HG03159 (cell line): ENCODE measurements around the gene WDR64.
"Not testable (repeated sequence)": the region's sequence is repeated elsewhere in the genome, so short reads cannot be mapped to it uniquely, and the experiment has no call there.

Experiments used
- ATAC-seq: cut with Tn5 transposase; IDR thresholded peaks from one replicate; pipeline ENCODE4 v1.9.1; 2021; ENCODE audit warnings: mild to moderate bottlenecking, moderate library complexity; ENCODE audit not compliant: unreplicated experiment

WDR64 gene

GRCh38 chr1:241734533-241734932 is 82.5 kb downstream of the WDR64 start:
- ATAC-seq = no peak

- ATAC-seq = not testable (repeated sequence)
Observed at GRCh38 chr1:241735493-241735926, 83.4 kb downstream of the WDR64 start.

- ATAC-seq = no peak
Observed at GRCh38 chr1:241736387-241736786, 84.3 kb downstream of the WDR64 start.

GRCh38 chr1:241738284-241739078 is 86.4 kb downstream of the WDR64 start:
- ATAC-seq = no peak

- no peak for ATAC-seq
Observed at GRCh38 chr1:241742084-241742483, 90.0 kb downstream of the WDR64 start.

GRCh38 chr1:241744591-241744990 is 92.5 kb downstream of the WDR64 start:
- no peak for ATAC-seq

GRCh38 chr1:241747992-241748391 is 95.9 kb downstream of the WDR64 start:
- ATAC-seq = no peak

GRCh38 chr1:241749041-241749944 is 97.2 kb downstream of the WDR64 start:
- ATAC-seq = no peak

GRCh38 chr1:241749945-241750695 is 98.0 kb downstream of the WDR64 start:
- no peak for ATAC-seq

GRCh38 chr1:241751524-241751923 is 99.4 kb downstream of the WDR64 start:
- no peak for ATAC-seq

- no peak for ATAC-seq
Observed at GRCh38 chr1:241762713-241763339, 110.7 kb downstream of the WDR64 start.

GRCh38 chr1:241765390-241765789 is 113.3 kb downstream of the WDR64 start:
- ATAC-seq = no peak

GRCh38 chr1:241767737-241768136 is 115.7 kb downstream of the WDR64 start:
- ATAC-seq = no peak

GRCh38 chr1:241770115-241770514 is 118.0 kb downstream of the WDR64 start:
- ATAC-seq = no peak

GRCh38 chr1:241771117-241771516 is 119.0 kb downstream of the WDR64 start:
- ATAC-seq = no peak

GRCh38 chr1:241772932-241773500 is 120.9 kb downstream of the WDR64 start:
- ATAC-seq = no peak

- no peak for ATAC-seq
Observed at GRCh38 chr1:241773991-241774390, 121.9 kb downstream of the WDR64 start.

GRCh38 chr1:241775021-241775420 is 122.9 kb downstream of the WDR64 start:
- ATAC-seq = no peak

- ATAC-seq = no peak
Observed at GRCh38 chr1:241776911-241777310, 124.8 kb downstream of the WDR64 start.

- no peak for ATAC-seq
Observed at GRCh38 chr1:241778117-241778516, 126.0 kb downstream of the WDR64 start.
